ENCODE results near the gene EIF2AK3. TPM values are rescaled to one million over a fixed set of nuclear protein-coding genes. Genes with fewer than 3 reads are reported as not detected.

The EIF2AK3 gene
- total and polyA plus RNA-seq, 2 of the 13 experiments (the other 11 are each of a cell fraction or from before 2014, with no cell fraction given) = 10.3 to 30.6 TPM

DNA sequence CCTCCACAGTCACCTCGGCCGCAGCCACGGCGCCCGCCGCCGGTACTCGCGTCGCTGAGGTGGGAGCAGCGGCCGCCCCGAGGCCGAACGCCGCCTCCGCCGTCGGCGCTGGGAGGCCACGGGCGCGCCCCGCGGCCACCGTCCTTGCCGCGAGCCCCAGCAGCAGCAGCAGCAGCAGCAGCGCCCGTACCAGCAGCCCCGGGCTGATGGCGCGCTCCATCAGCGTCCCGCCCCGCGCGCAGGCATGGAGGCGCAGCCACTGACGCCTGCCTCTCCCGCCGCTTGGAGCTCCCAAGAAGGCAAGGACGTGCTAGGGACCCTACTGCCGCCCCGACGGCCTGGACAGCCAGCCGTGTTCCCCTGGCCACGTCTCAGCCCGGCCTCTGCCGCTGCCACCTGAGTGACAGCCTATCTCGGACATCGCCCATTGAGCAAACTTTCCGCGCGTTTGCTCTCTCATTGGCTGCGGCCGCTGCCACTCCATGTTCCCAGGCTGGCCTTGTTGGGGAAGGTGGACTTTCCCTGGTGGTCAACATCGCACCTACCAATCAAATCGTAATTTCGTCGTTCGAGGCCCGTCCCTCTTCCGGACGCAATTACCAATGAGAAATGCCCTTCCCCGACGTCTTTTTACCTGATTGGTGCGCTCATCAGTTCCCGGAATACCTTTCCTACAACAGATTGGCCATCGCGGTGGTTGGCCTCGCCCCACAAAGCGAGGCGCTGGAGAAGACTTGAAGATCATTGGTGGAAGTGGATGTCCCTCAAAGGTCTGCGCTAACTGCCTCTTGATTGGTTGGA is at the start of gene EIF2AK3 (continued):
- TF ChIP-seq ZNF770 (CRISPR knock-in tag; IDR thresholded peaks at IDR 0.05) (peak; percentile 25; the same call in 1 of the 2 replicates), ZNF747 (CRISPR knock-in tag; IDR thresholded peaks at IDR 0.05; ENCODE audit: borderline replicate concordance) (peak; percentile 42; the same call in 1 of the 2 replicates), KDM6A (CRISPR knock-in tag; IDR thresholded peaks at IDR 0.05; ENCODE audit: low read depth) (no peak), KAT2B (IDR thresholded peaks at IDR 0.05; ENCODE audit: borderline replicate concordance, low read depth, low read length) (no peak), ZNF33B (CRISPR knock-in tag; IDR thresholded peaks at IDR 0.05) (no peak; the same call in 1 of the 2 replicates), ZBTB38 (CRISPR knock-in tag; IDR thresholded peaks at IDR 0.05) (no peak), ZNF616 (CRISPR knock-in tag; IDR thresholded peaks at IDR 0.05; ENCODE audit: low read depth) (peak; percentile 94; the same call in 1 of the 2 replicates), ELF1 (CRISPR knock-in tag; IDR thresholded peaks at IDR 0.05) (peak; percentile 96), ZIK1 (CRISPR knock-in tag; IDR thresholded peaks at IDR 0.05; ENCODE audit: borderline replicate concordance, low read depth) (0 out of 2 replicates have a peak, but pooled peaks have one; percentile 58), ZNF3 (CRISPR knock-in tag; IDR thresholded peaks at IDR 0.05) (no peak), ZNF841 (CRISPR knock-in tag; IDR thresholded peaks at IDR 0.05; ENCODE audit: borderline replicate concordance) (no peak), ZNF10 (CRISPR knock-in tag; IDR thresholded peaks at IDR 0.05; ENCODE audit: borderline replicate concordance, low read depth) (no peak), ZNF335 (CRISPR knock-in tag; IDR thresholded peaks at IDR 0.05) (peak; percentile 44; the same call in 1 of the 2 replicates)
- TF ChIP-seq, protein P1, sequence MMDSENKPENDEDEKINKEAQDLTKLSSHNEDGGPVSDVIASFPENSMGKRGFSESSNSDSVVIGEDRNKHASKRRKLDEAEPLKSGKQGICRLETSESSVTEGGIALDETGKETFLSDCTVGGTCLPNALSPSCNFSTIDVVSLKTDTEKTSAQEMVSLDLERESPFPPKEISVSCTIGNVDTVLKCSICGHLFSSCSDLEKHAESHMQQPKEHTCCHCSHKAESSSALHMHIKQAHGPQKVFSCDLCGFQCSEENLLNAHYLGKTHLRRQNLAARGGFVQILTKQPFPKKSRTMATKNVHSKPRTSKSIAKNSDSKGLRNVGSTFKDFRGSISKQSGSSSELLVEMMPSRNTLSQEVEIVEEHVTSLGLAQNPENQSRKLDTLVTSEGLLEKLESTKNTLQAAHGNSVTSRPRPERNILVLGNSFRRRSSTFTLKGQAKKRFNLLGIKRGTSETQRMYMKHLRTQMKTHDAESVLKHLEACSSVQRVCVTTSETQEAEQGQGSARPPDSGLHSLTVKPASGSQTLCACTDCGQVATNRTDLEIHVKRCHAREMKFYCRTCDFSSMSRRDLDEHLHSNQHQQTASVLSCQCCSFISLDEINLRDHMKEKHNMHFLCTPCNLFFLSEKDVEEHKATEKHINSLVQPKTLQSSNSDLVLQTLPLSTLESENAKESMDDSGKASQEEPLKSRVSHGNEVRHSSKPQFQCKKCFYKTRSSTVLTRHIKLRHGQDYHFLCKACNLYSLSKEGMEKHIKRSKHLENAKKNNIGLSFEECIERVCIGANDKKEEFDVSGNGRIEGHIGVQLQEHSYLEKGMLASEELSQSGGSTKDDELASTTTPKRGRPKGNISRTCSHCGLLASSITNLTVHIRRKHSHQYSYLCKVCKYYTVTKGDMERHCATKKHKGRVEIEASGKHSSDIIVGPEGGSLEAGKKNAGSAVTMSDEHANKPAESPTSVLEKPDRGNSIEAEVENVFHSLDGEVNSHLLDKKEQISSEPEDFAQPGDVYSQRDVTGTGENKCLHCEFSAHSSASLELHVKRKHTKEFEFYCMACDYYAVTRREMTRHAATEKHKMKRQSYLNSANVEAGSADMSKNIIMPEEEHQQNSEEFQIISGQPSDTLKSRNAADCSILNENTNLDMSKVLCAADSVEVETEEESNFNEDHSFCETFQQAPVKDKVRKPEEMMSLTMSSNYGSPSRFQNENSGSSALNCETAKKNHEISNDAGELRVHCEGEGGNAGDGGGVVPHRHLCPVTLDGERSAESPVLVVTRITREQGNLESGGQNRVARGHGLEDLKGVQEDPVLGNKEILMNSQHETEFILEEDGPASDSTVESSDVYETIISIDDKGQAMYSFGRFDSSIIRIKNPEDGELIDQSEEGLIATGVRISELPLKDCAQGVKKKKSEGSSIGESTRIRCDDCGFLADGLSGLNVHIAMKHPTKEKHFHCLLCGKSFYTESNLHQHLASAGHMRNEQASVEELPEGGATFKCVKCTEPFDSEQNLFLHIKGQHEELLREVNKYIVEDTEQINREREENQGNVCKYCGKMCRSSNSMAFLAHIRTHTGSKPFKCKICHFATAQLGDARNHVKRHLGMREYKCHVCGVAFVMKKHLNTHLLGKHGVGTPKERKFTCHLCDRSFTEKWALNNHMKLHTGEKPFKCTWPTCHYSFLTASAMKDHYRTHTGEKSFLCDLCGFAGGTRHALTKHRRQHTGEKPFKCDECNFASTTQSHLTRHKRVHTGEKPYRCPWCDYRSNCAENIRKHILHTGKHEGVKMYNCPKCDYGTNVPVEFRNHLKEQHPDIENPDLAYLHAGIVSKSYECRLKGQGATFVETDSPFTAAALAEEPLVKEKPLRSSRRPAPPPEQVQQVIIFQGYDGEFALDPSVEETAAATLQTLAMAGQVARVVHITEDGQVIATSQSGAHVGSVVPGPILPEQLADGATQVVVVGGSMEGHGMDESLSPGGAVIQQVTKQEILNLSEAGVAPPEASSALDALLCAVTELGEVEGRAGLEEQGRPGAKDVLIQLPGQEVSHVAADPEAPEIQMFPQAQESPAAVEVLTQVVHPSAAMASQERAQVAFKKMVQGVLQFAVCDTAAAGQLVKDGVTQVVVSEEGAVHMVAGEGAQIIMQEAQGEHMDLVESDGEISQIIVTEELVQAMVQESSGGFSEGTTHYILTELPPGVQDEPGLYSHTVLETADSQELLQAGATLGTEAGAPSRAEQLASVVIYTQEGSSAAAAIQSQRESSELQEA (CRISPR knock-in tag; IDR thresholded peaks at IDR 0.05; ENCODE audit: not compliant biosample characterization) = peak; percentile 21
